Germinal center (tissue), 1 donor: ENCODE data around the gene RIMS1.
"Not testable (repeated sequence)": the region's sequence is repeated elsewhere in the genome, so short reads cannot be mapped to it uniquely, and the experiment has no call there.

Source experiments
- DNase-seq: peaks from one replicate; pipeline ENCODE4 v3.0.0; 2012; ENCODE audit warnings: mixed read lengths, low spot score

Gene RIMS1

GRCh38 chr6:72335203-72335602 lies 448.9 kb downstream of the RIMS1 start:
- DNase-seq = not testable (repeated sequence)

GRCh38 chr6:72348926-72349325 lies 462.6 kb downstream of the RIMS1 start:
- no peak for DNase-seq

- no peak for DNase-seq
Observed at GRCh38 chr6:72350296-72350881, 464.0 kb downstream of the RIMS1 start.

GRCh38 chr6:72363844-72364740 lies 477.7 kb downstream of the RIMS1 start:
- no peak for DNase-seq

- DNase-seq = no peak
Observed at GRCh38 chr6:72365773-72366172, 479.4 kb downstream of the RIMS1 start.

GRCh38 chr6:72367439-72367838 lies 481.1 kb downstream of the RIMS1 start:
- DNase-seq = no peak

GRCh38 chr6:72371473-72371872 lies 485.1 kb downstream of the RIMS1 start:
- no peak for DNase-seq

GRCh38 chr6:72374172-72374571 lies 487.8 kb downstream of the RIMS1 start:
- no peak for DNase-seq

- DNase-seq = no peak
Observed at GRCh38 chr6:72374857-72375256, 488.5 kb downstream of the RIMS1 start.

- no peak for DNase-seq
Observed at GRCh38 chr6:72376736-72377135, 490.4 kb downstream of the RIMS1 start.

GRCh38 chr6:72381076-72381475 lies 494.7 kb downstream of the RIMS1 start:
- no peak for DNase-seq

GRCh38 chr6:72382602-72383529 lies 496.5 kb downstream of the RIMS1 start:
- DNase-seq = peak; percentile 51

- no peak for DNase-seq
Observed at GRCh38 chr6:72386324-72386723, 500.0 kb downstream of the RIMS1 start.

GRCh38 chr6:72389698-72390097 lies 503.3 kb downstream of the RIMS1 start:
- no peak for DNase-seq

- no peak for DNase-seq
Observed at GRCh38 chr6:72390548-72390947, 504.2 kb downstream of the RIMS1 start.

GRCh38 chr6:72401865-72402264 lies 515.5 kb downstream of the RIMS1 start:
- no peak for DNase-seq

- DNase-seq = no peak
Observed at GRCh38 chr6:72403413-72403812, 517.1 kb downstream of the RIMS1 start.

GRCh38 chr6:72406517-72406916 lies 520.2 kb downstream of the RIMS1 start:
- DNase-seq = no peak

- no peak for DNase-seq
Observed at GRCh38 chr6:72410769-72411168, 524.4 kb downstream of the RIMS1 start.

GRCh38 chr6:72411872-72412708 lies 525.7 kb downstream of the RIMS1 start:
- DNase-seq = peak; percentile 86

- DNase-seq = no peak
Observed at GRCh38 chr6:72412709-72413044, 526.3 kb downstream of the RIMS1 start.

- no peak for DNase-seq
Observed at GRCh38 chr6:72413884-72414283, 527.5 kb downstream of the RIMS1 start.
